ENCODE measurements around the gene TPP2. TPM values are rescaled to one million over a fixed set of nuclear protein-coding genes. Genes with fewer than 3 reads are reported as not detected.

TPP2 gene
- total RNA-seq = 10 to 100 TPM; 27.8 to 50.7 (median 36.5) TPM
- 10 to 100 TPM; 24.0 to 32.3 TPM for polyA plus RNA-seq
- long read RNA-seq, donor 1, partial matches to known transcripts = 46 of 58 reads
- long read RNA-seq, donor 1, other reads (novel, unspliced or antisense) = 11 of 58 reads
- long read RNA-seq, donor 2, full-length matches to known transcripts = 2 of 2 reads
- long read RNA-seq, donor 2, partial matches to known transcripts = 0 of 2 reads
- long read RNA-seq, donor 2, other reads (novel, unspliced or antisense) = 0 of 2 reads
- long read RNA-seq, donor 3, full-length matches to known transcripts = 28 of 53 reads
- long read RNA-seq, donor 3, partial matches to known transcripts = 12 of 53 reads
- long read RNA-seq, donor 3, other reads (novel, unspliced or antisense) = 13 of 53 reads

DNA sequence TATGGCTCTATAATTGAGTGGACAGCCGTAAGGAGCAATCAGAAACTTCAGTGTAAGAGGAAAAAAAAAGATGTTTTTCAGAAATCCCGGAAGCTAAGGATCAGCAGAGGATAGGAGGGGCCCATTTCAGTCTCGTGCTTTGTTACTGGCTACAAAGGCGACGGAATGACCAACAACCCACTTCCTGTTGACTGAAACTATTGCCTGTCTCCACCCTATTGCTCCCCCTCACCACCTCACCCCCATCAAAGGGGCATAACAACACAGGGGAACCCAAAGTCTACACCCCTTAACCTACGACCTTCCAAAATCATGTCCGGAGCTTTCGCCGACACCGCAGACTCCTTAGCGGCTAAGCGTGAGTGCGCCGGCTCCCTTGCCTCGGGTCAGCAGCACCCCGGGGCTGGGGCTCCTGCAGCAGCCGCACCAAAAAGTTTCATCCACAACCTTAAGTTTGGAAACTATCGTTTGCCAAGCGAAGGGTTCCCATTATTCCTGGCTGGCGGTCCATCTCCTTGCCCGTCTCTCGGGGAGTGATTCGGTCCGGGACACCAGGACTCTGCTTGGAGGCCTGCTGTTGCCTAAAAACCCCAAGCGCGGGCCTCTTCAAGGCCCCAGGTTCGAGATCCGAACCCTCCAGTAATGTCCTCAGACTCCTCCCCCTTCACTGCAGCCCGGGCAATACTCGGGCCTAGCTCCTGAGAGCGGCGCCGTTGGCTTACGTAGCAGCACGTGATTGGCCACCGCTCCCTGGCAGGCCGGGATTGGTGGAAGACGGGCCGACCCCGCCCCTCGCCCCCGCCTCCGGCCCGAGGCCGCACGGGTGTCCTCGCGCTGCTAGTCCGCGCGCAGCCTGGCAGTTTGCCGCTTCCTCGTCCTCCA lies at the start of gene TPP2:
Gene TPP2, plus strand, starts transcription at position 840 of the 882 bp plus-strand sequence. CDS start 53 bp downstream, outside the sequence.
- TF ChIP-seq POLR2A (IDR thresholded peaks at IDR 0.05) (peak; percentile 67), EP300 (IDR thresholded peaks at IDR 0.05) (no peak), CTCF (IDR thresholded peaks at IDR 0.05) (peak in 1 of 3 donors; percentile 8)
- Histone ChIP-seq H3K36me3 (no peaks in the 10 kb centered on the region), H3K27me3 (no peaks in the 10 kb centered on the region), H3K27ac (peak within 1 kb of the TSS; percentile 97 to 100), H3K4me3 (peak within 1 kb of the TSS; percentile 97), H3K9me3 (no peaks in the 10 kb centered on the region), H3K4me1 (ENCODE audit: insufficient read depth) (peaks cover 5% of the 10 kb centered on the region)
- intact Hi-C loops (cut with DNase I) = loop anchor here in 1 of 4 donors (5.0 kb wide), 1 partner anchor 246 kb away; no protein-coding TSS in a partner anchor
- DNase-seq = peak; percentile 99 to 100 (median 99)
- 0% methylated on average over 39 to 53 of the region's 53 CpGs for WGBS, 3 donors

DNA sequence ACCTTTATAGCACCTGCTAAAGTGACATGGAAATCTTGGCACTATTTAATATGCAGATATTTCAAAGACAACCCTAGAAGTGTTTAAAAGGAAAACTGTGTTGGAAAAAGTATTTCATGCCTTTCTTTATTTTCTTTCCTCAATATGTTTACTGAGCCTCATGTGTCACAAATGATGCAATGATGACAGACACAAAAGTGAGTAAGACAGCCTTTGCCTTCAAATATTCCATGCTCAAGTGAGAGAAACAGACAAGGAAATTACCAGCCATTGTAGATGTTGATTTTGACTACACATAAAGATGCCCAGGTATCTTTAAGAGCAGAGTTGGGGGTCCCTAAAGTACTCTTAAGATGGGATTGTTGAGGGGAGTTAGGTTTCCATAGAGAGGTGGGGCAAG lies 48.0 kb upstream of the TPP2 start:
- no peak overlapping the region for H3K27ac ChIP-seq
- no peaks in the 10 kb centered on the region for H3K27me3 ChIP-seq
- H3K4me3 ChIP-seq = no peak overlapping the region
- H3K9me3 ChIP-seq = no peaks in the 10 kb centered on the region
- intact Hi-C loops (cut with DNase I) = no loop called here
- no peaks in the 10 kb centered on the region for H3K36me3 ChIP-seq
- no peaks in the 10 kb centered on the region for H3K4me1 ChIP-seq (ENCODE audit: insufficient read depth)
- DNase-seq = no peak
- no peak for TF ChIP-seq CTCF (IDR thresholded peaks at IDR 0.05)
- no peak for TF ChIP-seq EP300 (IDR thresholded peaks at IDR 0.05)
- TF ChIP-seq POLR2A (IDR thresholded peaks at IDR 0.05) = no peak

- no peak overlapping the region for H3K4me3 ChIP-seq
- no peaks in the 10 kb centered on the region for H3K9me3 ChIP-seq
- no peak for DNase-seq
- 59 to 66% (median 62%) methylated on average over 7 of the region's 7 CpGs for WGBS, 3 donors
- no peaks in the 10 kb centered on the region for H3K4me1 ChIP-seq (ENCODE audit: insufficient read depth)
- no peak for TF ChIP-seq CTCF (IDR thresholded peaks at IDR 0.05)
- TF ChIP-seq EP300 (IDR thresholded peaks at IDR 0.05) = no peak
- TF ChIP-seq POLR2A (IDR thresholded peaks at IDR 0.05) = no peak
- intact Hi-C loops (cut with DNase I) = no loop called here
- no peaks in the 10 kb centered on the region for H3K27me3 ChIP-seq
- no peaks in the 10 kb centered on the region for H3K36me3 ChIP-seq
- H3K27ac ChIP-seq = no peak overlapping the region
These were observed 46.3 kb upstream of the TPP2 start for GRCh38 chr13:102550507-102550906.

- Histone ChIP-seq H3K27ac (no peak overlapping the region), H3K9me3 (no peaks in the 10 kb centered on the region), H3K36me3 (no peaks in the 10 kb centered on the region), H3K4me1 (ENCODE audit: insufficient read depth) (no peaks in the 10 kb centered on the region), H3K4me3 (no peak overlapping the region), H3K27me3 (no peaks in the 10 kb centered on the region)
- WGBS, 3 donors = 21 to 28% (median 25%) methylated on average over 6 of the region's 6 CpGs
- TF ChIP-seq POLR2A (IDR thresholded peaks at IDR 0.05) (no peak), EP300 (IDR thresholded peaks at IDR 0.05) (no peak), CTCF (IDR thresholded peaks at IDR 0.05) (no peak)
- intact Hi-C loops (cut with DNase I) = no loop called here
- DNase-seq = no peak
These were observed 40.8 kb upstream of the TPP2 start for GRCh38 chr13:102555914-102556553.
